HG02885 (cell line): ENCODE data around the gene RAB43.
"Not testable (repeated sequence)": the region's sequence is repeated elsewhere in the genome, so short reads cannot be mapped to it uniquely, and the experiment has no call there.

Experiments
- ATAC-seq: cut with Tn5 transposase; IDR thresholded peaks from one replicate; pipeline ENCODE4 v1.9.1; 2021; ENCODE audit warnings: mild to moderate bottlenecking; ENCODE audit not compliant: unreplicated experiment, poor library complexity

RAB43 gene

GRCh38 chr3:129121792-129122411 is at the start of gene RAB43:
Gene RAB43 (minus strand): TSS chr3:129121804. CDS start chr3:129121489, 315 bp downstream.
- peak; percentile 66 for ATAC-seq

DNA sequence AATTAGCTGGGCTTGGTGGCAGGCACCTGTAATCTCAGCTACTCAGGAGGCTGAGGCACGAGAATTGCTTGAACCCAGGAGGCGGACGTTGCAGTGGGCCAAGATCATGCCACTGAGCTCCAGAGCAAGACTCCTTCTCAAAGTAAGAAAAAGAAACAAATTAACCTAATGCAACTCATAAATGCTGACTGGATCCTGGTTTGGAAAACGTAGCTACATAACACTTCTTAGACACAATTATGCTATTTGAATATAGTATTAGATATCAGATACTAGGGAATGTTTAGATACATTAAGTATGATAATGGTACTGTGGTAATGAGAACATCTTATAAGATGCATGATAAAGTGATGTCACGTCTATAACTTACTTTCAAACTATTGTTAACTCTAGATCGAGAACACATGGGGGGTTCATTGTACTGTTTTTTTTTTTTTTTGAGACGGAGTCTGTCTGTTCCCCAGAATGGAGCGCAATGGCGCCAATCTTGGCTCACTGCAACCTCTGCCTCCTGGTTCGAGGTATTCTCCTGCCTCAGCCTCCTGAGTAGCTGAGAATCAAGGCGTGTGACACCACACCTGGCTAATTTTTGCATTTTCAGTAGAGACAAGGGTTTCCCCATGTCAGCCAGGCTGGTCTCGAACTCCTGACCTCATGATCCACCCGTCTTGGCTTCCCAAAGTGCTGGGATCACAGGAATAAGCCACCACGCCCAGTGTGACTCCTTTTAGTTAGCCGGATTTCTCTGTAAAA is 45.2 kb upstream of the RAB43 start:
- no peak for ATAC-seq

DNA sequence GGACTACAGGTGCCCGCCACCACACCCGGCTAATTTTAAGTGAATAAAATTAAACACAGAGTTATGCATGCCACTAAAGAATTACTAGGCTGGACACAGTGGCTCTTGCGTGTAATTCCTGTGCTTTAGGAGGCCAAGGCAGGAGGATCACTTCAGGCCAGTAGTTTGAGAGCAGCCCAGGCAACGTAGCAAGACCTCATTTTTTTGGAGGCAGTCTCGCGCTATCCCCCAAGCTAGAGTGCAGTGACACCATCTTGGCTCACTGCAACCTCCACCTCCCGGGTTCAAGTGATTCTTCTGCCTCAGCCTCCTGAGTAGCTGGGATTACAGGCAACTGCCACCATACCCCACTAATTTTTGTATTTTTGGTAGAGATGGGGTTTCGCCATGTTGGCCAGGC is 44.0 kb upstream of the RAB43 start:
- ATAC-seq: not testable (repeated sequence)

DNA sequence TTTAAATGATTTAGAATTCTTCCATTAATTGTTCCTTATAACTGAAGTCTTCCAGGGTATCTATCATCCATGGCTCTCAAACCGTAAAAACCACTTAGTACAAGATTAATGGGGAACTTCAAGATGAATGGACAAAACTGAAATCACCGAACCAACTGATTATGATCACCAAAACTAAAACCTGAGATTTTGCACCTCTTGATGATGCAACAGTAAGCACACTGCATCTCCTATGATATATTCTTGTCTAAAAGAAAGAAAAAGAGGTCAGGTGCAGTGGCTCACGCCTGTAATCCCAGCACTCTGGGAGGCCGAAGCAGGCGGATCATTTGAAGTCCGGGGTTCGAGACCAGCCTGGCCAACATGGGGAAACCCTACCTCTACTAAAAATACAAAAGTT is 42.9 kb upstream of the RAB43 start:
- ATAC-seq: no peak

DNA sequence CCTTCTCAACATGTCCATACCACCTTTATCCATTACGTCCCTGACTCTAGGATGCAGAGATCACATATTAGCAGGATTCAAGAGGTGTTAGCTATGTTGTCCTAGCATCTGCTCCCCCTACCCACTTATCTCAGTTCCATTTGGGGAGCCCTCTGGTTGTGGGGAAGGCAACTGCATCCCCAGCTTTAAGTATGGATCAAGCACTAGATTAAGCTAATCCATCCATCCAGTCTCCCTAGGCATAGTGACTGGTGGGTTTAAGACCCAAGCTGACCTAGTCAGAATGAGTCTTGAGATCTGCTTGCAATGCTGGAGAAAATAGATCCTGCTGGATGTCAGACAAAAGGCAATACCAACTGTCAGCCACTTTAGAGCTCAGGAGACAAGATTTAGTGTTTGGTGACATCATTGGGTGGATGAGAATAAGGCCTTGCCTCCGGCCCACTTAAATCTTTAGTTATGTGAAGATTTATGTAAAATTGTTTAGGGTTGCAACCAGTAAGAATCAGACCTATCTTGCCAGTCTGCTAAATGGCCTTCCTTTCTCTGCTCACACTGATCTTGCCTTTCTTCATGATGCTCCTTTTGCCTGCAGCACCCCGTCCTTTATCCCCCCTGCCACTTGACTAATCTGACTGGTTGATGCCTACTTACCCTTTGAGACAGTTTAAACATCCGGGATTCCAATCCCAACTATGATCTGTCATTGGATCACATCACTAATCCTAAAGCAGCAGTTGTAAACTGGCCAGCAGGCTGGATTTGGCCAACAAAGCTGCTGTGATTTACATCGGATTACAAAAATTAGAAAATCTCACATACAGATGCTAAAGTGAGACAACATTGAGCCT is 41.4 kb upstream of the RAB43 start:
- no peak for ATAC-seq

DNA sequence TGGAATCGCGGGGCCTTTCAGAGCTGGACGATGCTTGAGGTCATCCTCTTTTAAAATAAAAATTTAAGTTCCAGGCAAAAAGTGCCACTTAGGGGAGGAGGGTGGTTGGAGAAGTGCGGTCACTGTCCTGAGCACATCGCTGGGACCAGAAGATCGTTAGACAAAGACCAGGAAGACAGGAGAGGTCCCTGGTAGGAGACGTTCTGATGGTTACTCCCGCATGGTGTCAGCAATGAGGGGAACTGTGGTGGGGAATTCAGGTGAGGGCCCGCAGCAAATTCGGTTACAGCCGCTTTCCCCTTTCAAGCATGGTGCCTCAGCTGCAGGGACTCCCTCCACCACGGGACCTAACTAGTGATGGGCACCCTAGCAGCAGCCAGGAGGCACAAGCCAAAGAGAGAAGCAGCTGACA is 40.3 kb upstream of the RAB43 start:
- no peak for ATAC-seq

GRCh38 chr3:129160891-129161859 is 39.6 kb upstream of the RAB43 start, which contains the start of gene ISY1:
Gene ISY1 (minus strand): TSS chr3:129161063. CDS start chr3:129160975, 88 bp downstream.
- ATAC-seq: peak; percentile 79

DNA sequence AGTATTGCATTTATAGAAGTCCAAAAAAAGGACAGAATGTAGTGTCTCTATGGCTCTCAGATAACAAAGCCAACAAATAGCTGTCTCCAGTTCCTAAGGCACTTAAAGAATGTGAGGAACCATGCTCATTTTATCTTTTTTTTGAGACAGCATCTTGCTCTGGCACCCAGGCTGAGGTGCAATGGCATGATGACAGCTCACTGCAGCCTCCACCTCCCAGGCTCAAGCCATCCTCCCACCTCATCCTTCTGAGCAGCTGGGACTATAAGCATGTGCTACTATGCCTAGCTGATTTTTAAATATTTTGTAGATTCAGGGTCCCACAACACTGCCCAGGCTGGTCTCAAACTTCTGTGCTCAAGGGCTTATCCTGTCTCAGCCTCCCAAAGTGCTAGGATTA is 23.2 kb upstream of the RAB43 start:
- no peak for ATAC-seq

- not testable (repeated sequence) for ATAC-seq
Observed at GRCh38 chr3:129141011-129141410, 19.4 kb upstream of the RAB43 start.

GRCh38 chr3:129139911-129140310 is 18.3 kb upstream of the RAB43 start:
- no peak for ATAC-seq

- ATAC-seq: not testable (repeated sequence)
Observed at GRCh38 chr3:129136275-129136674, 14.7 kb upstream of the RAB43 start.

DNA sequence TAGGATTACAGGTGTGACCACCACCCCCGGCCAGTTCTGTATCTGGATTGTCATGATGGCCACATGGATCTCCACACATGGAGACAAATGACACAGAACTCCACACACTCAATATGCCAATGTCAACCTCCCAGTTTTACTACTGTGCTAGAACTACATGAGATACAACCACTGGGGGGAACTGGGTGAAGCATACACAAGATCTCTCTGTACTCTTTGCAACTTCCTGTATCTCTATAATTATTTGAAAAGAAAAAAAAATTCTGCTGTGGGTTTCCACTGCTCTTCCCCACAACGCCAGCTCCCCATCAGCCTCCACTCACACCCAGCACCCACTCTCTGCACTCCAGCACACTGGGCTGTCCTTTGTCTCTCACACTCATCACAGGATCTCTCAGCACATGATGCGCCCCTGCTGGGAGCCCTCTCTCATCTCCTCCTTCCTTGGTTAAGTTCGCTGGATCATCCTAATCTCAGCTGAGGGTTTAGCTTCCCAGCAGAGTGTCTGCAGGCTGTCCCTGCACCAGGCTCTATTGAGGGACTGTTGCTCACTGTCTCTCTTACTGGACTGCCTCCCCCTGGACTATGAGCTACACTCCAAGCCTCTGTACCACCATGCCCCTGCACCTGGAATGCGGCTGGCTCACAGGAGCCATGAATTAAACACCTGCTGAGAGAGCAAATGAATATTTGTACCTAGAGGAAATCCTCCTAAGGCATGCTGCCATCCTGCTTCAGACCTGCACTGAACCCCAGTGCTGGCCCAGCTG is 10.7 kb upstream of the RAB43 start:
- no peak for ATAC-seq

GRCh38 chr3:129131465-129132088 is 10.0 kb upstream of the RAB43 start:
- no peak for ATAC-seq

DNA sequence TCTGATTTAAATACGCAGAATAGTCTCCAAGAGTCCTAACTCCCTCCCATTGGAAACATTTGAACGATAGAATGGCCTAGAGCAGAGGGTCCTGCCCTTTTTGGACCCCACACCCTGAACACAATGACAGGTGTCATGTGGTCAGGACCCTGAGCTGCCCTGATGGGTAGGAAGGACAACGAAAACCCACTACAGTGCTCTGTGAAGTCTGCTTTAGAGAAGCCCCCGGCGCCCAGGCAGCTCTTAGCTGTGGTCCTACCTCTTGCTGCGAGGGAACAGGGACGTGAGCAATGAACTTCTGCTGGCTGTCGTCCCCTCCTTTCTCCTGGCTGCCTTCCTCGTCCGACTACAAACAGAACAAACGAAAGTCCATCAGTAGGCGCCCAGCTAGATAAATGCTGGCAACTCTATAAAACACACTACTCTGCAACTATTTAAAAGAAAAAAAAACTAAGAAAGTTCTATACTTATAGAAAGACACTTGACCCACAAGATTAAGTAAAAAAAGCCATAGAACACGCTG is 8.7 kb upstream of the RAB43 start:
- no peak for ATAC-seq

DNA sequence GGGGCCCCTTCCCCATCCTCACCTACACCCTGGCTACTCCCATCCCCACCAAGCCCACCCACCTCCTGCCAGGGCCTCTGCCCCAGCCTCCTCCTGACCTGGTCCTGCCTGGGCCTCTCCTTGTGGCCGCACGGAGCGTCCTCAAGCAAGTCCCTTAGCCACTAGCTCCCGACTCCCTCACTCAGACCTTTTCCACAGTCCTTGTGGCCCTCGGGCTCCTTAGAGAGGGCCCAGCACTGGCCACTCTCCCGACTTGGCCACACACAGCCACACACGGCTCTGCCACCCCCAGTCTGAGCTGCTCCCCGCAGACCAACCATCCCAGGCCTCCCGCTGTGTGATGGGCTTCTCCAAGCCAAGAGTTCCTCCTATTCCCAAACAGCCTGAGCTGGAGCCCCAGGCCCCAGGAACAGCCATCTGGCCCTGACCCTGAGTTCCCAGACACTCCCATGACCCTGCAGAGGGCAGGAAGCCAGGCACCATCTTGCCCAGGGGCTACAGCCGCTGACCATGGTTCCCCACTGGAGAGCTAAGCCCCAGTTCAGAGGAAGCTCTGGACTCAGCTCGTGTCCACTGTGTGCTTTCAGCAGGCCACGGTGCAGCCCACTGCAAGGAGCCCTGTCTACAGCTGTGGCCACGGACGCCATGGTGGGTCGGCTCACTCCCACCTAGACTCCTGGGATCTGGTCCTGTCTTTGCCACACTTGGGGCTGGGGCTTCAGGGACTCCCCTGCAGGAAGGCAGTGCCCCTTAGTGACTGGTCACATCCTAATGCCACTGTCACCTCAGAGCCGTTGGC is 7.0 kb upstream of the RAB43 start:
- no peak for ATAC-seq

GRCh38 chr3:129126726-129127280 is 5.2 kb upstream of the RAB43 start:
- no peak for ATAC-seq

DNA sequence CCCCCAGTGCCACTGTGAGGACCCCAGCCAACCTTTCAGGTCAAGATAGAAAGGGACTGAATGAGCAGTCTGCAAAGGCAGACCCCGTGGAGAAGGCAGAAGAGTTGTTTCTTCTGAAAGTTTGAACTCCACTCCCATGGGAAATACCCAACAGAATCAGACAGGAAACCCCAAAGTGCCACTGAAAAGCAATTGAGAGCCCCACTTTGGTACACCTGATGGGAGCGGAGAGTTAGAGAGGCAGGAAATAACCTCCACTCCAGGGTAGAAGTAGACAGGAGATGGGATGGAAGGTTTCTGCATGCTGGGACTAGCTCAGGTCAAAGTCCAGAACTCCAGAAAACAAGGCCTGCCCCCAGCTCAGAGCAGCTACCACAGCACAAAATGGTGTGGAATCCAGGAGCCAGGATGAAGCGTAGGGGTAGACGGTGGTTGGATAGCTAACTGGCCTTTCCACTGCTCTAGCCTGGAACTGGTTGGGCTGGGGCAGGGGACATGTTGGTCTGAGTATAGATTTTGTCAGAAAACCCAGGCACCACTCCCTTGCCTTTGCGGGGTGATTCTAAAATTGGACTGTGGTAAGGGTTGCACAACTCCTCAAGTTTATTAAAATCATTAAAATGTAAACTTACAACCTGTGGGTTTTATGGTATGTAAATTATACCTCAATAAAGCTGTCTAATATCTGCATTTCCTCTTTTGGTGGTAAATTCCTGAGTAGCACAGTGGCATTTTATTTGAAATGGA is 1.9 kb upstream of the RAB43 start:
- no peak for ATAC-seq
